Right atrium auricular region (tissue), 2 donors: Measurements from ENCODE around the gene TNFRSF6B. TPM values are rescaled to one million over a fixed set of nuclear protein-coding genes. Genes with fewer than 3 reads are reported as not detected.

Experiments
- DNase-seq: peaks from one replicate; pipeline ENCODE4 v3.0.0-alpha.2; 2019; ENCODE audit warnings: low spot score
- H3K27ac ChIP-seq, 2 donors: fragments of 200-600 bp; sonication (generic); 1 replicate in 1 of 2; 2 replicates in 1 of 2; pipeline ENCODE4 v1.5.1; 2016 to 2019
- H3K27me3 ChIP-seq, 2 donors: fragments of 200-600 bp; sonication (generic); one replicate each; pipeline versions ENCODE4 v1.5.1 to v1.6.0; 2017 to 2019
- H3K36me3 ChIP-seq: fragments of 200-600 bp; sonication (generic); one replicate; pipeline ENCODE4 v1.5.1; 2016
- H3K4me1 ChIP-seq, 2 donors: fragments of 200-600 bp; sonication (generic); one replicate each; pipeline versions ENCODE4 v1.5.1 to v1.6.0; 2017 to 2019
- H3K4me3 ChIP-seq, 2 donors: fragments of 200-600 bp; sonication (generic); 1 replicate in 1 of 2; 2 replicates in 1 of 2; pipeline ENCODE4 v1.5.1; 2017 to 2019; ENCODE audit warnings: mild to moderate bottlenecking in 1 of 2, moderate library complexity in 1 of 2
- H3K9me3 ChIP-seq, 2 donors: fragments of 200-600 bp; sonication (generic); one replicate each; pipeline ENCODE4 v1.5.1; 2019
- total RNA-seq, 2 donors: library from RNA; depleted of rRNA; stranded (reverse); fragments of >200 nt; gene quantifications; one replicate each; pipeline ENCODE4 v1.1.0, GENCODE V29; 2016
- TF ChIP-seq, protein P1 (sequence below), 2 donors: fragments of 200-600 bp; sonication (generic); IDR thresholded peaks; one replicate each; pipeline ENCODE4 v1.5.1; 2019; ENCODE audit warnings: antibody characterized with exemption in 2 of 2

Gene TNFRSF6B
- total RNA-seq, 2 donors from 2014 or later, result 1.2 to 3.8 TPM

DNA sequence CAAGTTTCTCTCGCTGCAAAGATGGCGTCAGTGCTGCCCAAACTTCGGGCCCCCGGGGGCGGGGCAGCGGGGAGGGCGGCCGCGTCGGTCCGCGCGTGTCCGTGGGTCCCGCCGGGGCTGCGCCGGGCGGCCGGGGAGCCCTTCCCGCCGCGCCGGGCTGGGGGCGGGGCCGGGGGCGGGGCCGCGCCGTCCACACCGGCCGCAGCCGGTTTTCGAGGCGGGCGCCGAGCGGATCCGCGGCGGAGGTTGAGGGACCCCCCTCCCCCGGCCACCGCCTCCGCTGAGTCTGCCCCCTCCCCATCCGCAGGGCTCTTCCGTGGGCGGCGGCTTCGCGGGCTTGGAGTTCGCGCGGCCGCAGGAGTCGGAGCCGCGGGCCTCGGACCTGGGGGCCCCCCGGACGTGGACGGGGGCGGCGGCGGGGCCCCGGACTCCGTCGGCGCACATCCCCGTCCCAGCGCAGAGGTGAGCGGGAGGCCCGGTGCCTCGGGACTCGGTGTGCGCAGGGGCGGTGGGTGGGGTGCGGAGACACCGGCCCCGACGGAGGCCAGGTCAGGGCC, 43.7 kb downstream of the TNFRSF6B start:
- peak overlapping the region; percentile 94 for H3K27ac ChIP-seq
- peaks cover 0 to 40% of the 10 kb centered on the region in 2 donors for H3K4me1 ChIP-seq
- peak overlapping the region; percentile 70 to 74 for H3K4me3 ChIP-seq
- H3K36me3 ChIP-seq, result peaks cover 35% of the 10 kb centered on the region
- no peak for DNase-seq
- TF ChIP-seq, protein P1, sequence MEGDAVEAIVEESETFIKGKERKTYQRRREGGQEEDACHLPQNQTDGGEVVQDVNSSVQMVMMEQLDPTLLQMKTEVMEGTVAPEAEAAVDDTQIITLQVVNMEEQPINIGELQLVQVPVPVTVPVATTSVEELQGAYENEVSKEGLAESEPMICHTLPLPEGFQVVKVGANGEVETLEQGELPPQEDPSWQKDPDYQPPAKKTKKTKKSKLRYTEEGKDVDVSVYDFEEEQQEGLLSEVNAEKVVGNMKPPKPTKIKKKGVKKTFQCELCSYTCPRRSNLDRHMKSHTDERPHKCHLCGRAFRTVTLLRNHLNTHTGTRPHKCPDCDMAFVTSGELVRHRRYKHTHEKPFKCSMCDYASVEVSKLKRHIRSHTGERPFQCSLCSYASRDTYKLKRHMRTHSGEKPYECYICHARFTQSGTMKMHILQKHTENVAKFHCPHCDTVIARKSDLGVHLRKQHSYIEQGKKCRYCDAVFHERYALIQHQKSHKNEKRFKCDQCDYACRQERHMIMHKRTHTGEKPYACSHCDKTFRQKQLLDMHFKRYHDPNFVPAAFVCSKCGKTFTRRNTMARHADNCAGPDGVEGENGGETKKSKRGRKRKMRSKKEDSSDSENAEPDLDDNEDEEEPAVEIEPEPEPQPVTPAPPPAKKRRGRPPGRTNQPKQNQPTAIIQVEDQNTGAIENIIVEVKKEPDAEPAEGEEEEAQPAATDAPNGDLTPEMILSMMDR (IDR thresholded peaks at IDR 0.05), result no peak
- no peaks in the 10 kb centered on the region for H3K27me3 ChIP-seq
- H3K9me3 ChIP-seq, result no peaks in the 10 kb centered on the region

DNA sequence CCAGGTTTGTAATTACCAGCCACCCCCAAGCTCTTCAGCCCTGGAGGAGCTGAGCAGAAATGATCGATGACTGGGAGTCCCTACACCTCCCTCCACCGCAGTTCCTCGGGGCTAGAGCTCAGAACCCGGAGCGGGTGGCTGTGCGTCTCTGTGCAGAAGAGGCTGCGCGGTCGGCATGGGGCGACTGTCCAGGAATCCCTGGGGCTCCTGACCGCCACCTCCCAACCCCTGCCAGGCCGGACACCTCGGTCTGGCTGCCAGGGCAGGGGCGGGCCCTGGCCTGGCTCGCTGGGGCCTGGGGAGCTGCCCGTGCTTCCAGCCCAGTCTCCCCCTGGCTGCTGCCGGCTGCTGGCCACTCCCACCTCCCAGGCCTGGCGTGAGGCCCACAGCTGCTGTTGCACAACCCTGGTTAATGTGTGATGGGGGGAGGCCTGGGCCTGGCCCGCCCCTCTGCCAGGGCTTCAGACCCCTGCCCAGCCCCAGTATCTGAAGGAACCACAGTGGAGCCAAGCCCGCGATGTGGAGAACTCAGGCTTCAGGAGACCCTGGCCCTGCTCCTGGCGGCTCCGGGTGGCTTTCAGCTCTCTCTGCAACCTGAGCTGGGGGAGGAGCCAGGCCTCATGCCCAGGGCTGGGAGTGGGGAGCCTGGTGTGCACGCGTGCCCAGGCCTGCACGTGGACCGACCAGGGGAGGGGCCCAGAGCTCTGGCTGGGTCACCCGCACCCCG, 44.3 kb downstream of the TNFRSF6B start:
- DNase-seq, result peak; percentile 95
- peaks cover 0 to 40% of the 10 kb centered on the region in 2 donors for H3K4me1 ChIP-seq
- TF ChIP-seq, protein P1 (IDR thresholded peaks at IDR 0.05), result peak in 1 of 2 donors; percentile 66

DNA sequence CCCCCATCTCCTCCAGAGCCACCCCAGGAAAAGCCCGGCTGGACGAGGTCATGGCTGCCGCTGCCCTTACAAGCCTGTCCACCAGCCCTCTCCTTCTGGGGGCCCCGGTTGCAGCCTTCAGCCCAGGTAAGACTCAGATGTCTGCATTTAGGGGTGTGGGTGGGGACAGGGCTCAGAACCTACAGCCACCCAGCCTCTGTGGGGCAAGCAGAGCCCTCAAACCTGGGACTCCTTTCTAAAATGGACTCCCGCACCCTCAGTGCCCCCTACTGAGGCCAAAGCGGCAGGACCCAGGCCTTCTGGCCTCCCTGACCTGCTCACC, 44.9 kb downstream of the TNFRSF6B start:
- TF ChIP-seq, protein P1 (IDR thresholded peaks at IDR 0.05), result no peak
- Histone ChIP-seq H3K4me1 (peaks cover 0 to 40% of the 10 kb centered on the region in 2 donors), H3K27ac (peak overlapping the region; percentile 94)

More for the DNA sequence above, 44.3 kb downstream of the TNFRSF6B start:
- Histone ChIP-seq H3K27ac (peak overlapping the region; percentile 94), H3K27me3 (no peaks in the 10 kb centered on the region), H3K4me3 (peak overlapping the region; percentile 70 to 74), H3K36me3 (peaks cover 35% of the 10 kb centered on the region), H3K9me3 (no peaks in the 10 kb centered on the region)

DNA sequence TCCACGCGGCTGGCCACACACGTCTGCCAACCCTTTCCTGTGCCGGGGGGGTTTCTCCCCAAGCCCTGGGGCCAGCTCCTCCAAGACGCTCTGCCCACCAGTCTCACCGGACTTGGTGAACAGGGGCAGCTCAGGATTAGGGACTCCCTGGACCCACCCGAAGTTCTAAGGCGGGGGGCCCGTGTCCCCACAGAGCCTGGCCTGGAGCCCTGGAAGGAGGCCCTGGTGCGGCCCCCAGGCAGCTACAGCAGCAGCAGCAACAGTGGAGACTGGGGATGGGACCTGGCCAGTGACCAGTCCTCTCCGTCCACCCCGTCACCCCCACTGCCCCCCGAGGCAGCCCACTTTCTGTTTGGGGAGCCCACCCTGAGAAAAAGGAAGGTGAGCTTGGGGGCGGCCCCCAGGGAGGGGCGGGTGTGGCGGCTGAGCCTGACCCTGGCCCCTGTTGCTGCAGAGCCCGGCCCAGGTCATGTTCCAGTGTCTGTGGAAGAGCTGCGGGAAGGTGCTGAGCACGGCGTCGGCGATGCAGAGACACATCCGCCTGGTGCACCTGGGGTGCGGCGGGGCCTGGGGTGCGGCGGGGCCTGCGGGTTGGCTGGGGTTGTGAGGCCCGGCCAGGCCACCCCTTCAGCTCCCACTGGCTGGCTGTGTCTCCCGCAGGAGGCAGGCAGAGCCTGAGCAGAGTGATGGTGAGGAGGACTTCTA, 45.4 kb downstream of the TNFRSF6B start:
- DNase-seq, result no peak
- peaks cover 43% of the 10 kb centered on the region for H3K36me3 ChIP-seq
- H3K4me1 ChIP-seq, result peaks cover 0 to 40% of the 10 kb centered on the region in 2 donors
- TF ChIP-seq, protein P1 (IDR thresholded peaks at IDR 0.05), result no peak
- peak overlapping the region; percentile 94 for H3K27ac ChIP-seq
- no peaks in the 10 kb centered on the region for H3K9me3 ChIP-seq
- H3K27me3 ChIP-seq, result no peaks in the 10 kb centered on the region
- H3K4me3 ChIP-seq, result peak overlapping the region in 1 of 2 donors; percentile 74

More for the DNA sequence above, 44.9 kb downstream of the TNFRSF6B start:
- Histone ChIP-seq H3K36me3 (peaks cover 38% of the 10 kb centered on the region), H3K4me3 (peak overlapping the region; percentile 70 to 74), H3K27me3 (no peaks in the 10 kb centered on the region), H3K9me3 (no peaks in the 10 kb centered on the region)
- DNase-seq, result no peak

DNA sequence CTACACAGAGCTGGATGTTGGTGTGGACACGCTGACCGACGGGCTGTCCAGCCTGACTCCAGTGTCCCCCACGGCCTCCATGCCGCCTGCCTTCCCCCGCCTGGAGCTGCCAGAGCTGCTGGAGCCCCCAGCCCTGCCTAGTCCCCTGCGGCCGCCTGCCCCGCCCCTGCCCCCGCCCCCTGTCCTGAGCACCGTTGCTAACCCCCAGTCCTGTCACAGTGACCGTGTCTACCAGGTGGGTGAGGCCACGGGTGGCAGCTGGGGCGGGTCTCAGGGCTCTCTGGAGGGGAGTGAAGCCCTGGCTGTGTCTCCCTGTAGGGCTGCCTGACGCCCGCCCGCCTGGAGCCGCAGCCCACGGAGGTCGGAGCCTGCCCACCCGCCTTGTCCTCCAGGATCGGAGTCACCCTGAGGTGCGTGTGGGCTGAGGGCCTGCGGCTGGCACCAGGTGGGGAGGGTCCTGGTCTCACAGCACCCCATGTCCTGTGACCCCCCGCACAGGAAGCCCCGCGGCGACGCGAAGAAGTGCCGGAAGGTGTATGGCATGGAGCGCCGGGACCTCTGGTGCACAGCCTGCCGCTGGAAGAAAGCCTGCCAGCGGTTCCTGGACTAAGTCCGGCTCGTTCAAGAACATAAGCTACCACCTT, 46.1 kb downstream of the TNFRSF6B start:
- H3K27me3 ChIP-seq, result no peaks in the 10 kb centered on the region
- no peaks in the 10 kb centered on the region for H3K9me3 ChIP-seq
- DNase-seq, result no peak
- H3K4me3 ChIP-seq, result no peak overlapping the region
- TF ChIP-seq, protein P1 (IDR thresholded peaks at IDR 0.05), result no peak
- H3K4me1 ChIP-seq, result peaks cover 0 to 36% of the 10 kb centered on the region in 2 donors
- H3K27ac ChIP-seq, result no peak overlapping the region
- H3K36me3 ChIP-seq, result peaks cover 44% of the 10 kb centered on the region
